GM19372 (cell line): ENCODE results near the gene RPIA.

Experiments
- ATAC-seq: cut with Tn5 transposase; IDR thresholded peaks from one replicate; pipeline ENCODE4 v1.9.1; 2021; ENCODE audit warnings: mild to moderate bottlenecking, low read depth, moderate library complexity; ENCODE audit not compliant: unreplicated experiment

The RPIA gene

DNA sequence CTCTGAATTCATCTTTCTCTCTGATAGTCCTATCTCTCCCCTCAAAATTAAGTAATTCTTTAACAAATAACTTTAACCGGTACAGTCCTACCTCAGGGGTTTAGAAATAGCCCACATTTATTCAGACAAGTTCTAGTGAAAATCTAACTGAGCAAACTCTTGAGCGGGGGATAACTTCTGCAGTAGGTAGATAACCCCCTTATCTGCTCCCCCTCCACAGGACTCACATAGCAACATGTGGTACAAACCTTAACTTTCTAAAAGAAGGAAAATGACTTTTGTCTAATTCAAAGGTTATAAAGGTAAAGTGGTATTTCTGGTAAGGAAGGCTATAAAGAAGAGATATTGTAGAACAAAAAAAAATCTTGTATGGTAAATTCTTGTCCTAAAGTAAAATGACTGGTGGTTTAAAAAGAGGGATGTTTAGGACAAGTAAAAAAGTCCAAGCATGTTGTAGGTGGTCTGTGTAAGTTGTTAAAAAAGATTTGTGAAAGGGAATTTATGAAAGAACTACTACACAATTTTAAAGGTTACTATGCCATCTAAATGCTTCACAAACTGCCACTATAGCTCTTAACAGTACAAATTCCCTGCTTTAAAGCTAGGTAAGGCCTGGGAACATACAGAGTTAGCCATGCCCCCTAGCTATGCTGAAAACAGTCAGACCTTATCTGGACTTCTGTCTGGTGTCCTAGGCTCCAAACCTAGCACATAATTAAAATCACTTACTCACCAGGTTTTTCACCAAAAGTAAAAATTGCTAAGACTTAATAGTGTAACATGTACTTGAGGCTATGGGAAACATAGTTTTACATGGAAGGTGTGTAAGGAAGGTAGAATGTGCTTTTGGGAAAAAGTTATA lies 8.1 kb upstream of the RPIA start:
- no peak for ATAC-seq

DNA sequence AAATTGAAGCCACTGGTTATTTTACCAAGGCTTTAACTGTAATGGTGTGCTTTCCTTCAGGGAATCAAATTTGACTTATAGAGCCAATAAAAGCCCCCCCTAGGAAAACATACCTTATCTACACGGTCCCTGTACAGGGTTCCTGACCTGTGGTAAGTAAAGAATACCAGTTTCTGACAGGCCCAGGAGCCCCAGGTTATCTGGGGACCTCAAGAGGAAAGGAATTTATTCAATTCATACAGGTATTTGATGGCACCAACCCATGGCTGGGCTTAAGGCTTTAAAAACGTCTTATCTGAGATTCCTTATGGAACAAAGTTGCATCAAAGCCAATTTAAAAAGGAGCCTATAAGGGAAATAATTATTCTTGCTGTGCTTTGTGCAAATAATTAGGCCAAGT lies 7.0 kb upstream of the RPIA start:
- no peak for ATAC-seq

DNA sequence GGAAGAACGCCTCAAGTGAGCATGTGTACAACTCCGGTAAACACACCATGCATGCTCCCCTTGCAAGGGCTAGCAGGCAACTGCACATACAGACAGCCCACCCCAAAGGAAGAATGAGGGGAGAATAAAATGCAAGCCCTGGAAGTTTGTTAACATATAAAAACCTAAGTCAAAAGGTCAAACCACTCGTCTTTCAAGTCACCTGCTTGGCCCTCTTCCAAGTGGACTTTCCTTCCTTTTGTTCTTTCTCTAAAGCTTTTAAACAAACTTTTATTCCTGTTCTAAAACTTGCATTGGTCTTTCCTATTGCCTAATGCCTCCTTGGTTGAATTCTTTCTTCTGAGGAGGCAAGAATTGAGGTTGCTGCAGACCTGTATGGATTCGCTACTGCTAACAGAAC lies 5.2 kb upstream of the RPIA start:
- ATAC-seq = no peak

DNA sequence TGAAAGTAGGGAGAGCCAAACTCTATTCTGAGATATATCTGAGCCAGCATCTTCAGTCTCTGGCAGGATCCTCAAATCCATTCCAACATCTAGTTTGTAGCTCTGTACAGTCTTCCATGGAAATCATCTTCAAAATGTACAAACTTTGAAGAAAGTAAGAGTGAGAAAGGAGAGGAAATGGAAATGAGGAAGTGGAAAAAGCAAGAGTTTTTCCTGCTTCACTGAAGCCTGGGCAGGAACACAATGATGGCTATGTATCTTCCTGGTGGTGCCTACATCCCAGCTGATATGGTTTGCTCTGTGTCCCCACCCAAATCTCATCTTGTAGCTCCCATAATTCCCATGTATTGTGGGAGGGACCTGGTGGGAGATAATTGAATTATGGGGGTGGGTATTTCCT lies 4.1 kb upstream of the RPIA start:
- no peak for ATAC-seq

DNA sequence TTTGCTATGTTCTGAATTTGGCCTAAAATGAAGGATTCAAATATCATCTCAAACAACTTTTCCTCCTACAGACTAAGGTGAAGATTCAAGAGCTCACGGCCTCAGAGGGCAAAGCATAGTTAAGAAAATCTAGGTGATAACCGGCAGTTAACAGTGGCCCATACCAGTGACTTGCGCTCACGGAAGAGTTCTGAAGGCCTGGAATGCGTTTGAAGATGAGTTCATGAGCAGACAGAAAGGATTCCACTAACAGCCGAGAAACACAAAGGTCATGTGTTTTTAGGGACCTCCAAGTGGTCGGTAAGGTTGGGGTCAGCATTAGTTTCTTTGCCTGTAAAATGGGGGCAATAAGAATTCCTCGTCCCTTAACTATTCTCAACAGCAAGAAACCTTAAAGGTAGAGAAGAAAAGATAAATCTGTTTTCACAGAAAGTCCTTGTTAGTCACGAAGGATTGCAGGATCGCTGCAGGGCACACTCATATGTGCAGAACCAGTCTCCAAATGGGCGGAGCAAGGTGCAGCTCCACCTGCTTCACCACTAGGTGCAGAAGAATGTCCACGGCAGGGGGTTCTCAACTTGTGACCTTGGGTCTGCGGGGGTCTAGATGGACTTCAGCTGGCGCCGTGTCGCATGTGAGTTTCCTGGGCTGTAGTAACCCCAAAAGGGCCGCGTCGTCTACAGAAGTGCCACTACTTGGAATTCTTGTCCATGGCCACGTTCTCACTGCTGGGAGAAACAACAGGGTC lies 708 bp upstream of the RPIA start:
- ATAC-seq = peak; percentile 3

DNA sequence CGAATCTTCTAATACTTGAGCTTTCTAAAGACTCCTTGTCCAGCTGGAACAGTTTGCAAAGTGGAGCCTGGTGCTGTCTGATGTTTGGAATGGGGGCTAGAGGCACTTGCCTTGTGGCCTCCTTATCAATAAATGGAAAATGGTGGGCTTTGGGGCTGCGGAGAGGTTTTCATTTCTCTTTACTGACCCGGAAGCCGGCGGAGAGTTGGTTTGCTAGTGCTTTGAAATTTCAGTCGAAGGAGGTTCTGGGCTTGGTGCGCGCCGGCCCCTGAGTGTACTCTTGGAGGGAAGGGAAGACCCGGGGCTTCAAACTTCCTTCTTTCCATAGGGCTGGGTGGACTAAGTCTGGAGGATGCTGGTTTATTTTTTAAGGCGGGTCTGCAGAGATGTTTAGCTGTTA lies 714 bp downstream of the RPIA start:
- no peak for ATAC-seq

DNA sequence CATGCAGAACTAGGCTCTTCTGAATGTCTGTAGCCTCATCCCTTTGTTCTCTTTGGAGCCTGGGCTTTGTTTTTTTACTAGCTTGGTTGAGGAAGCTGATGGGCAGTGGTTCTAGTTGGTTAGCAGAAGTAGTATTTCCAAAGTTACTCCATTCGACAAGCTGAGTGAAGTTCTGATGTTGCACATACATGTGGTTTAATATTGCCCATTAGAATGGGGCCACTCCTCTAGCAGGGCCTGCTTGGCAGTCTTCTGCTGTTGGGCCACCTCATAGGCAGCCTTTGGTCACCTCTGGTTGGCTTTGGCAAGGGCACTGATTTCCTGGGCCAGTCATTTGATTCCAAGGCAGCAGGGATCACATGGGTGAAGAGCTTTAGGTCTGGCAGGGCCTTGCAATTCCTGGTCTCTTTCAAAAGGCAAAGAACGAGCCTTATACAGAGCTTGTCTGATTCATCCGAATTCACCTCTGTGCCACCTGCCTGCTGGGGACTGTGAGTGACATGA lies 2.5 kb downstream of the RPIA start:
- no peak for ATAC-seq

DNA sequence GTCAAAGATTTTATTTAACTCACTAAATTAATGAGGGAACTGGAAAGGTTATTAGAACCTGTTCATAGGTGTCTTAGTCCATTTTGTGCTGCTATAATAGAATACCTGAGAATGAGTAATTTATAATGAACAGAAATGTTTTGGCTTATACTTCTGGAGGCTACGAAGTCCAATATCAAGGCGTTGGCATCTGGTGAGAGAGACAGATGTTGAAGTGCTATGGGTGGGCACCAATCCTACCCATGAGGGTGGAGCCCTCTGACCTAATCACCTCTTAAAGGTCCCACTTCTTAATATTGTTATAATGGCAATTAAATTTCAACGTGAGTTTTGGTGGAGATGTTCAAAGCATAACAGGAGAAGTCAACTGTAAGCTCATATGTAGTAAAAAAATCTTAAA lies 5.1 kb downstream of the RPIA start:
- ATAC-seq = no peak

DNA sequence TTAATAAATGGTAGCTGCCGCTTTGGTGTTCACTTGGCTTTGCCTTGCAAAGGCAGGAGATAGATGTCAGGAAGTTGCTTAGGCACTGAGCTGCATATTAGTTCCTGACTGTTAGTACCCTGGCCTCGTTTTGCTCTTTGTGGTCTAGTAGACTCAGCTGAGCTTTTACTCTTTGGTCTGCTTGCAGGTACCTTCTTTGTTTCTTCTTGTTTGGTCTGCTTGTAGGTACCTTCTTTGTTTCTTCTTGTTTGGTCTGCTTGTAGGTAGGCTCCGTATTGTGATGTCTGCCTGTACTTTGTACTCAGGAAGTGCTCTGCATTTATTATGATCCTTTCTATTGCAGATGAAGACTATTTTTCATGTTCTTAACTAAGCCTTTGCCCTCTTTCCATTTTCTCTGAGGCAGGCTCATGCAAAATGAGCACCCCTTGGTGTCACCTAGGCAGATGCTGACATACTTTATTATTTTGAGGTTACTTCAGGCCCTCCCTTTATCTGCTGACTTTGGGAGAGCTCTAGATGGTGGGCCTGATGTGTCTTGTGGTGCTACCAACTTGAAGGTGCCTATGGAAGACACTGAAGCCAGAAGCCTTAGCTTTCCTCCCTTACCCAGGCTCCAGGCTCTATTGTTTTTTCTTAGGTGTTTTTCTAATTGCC lies 6.0 kb downstream of the RPIA start:
- ATAC-seq = no peak

DNA sequence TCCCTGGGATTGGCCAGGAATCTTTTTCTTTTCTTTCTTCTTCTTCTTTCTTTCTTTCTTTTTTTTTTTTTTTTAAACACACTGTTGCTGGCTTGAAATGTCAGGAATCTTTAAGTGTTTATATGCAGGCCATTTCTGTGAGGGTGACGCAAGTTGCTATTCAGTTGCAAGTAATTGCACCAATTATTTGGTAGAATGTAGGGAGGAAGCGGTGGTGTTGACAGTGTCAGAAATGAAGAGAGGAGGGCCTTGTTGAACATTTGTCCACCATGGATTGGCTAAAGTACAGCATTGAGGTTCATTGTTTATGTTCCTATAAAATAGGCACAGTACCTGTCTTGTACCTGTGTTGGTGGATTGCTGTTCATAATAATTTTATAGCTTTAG lies 6.5 kb downstream of the RPIA start:
- no peak for ATAC-seq

DNA sequence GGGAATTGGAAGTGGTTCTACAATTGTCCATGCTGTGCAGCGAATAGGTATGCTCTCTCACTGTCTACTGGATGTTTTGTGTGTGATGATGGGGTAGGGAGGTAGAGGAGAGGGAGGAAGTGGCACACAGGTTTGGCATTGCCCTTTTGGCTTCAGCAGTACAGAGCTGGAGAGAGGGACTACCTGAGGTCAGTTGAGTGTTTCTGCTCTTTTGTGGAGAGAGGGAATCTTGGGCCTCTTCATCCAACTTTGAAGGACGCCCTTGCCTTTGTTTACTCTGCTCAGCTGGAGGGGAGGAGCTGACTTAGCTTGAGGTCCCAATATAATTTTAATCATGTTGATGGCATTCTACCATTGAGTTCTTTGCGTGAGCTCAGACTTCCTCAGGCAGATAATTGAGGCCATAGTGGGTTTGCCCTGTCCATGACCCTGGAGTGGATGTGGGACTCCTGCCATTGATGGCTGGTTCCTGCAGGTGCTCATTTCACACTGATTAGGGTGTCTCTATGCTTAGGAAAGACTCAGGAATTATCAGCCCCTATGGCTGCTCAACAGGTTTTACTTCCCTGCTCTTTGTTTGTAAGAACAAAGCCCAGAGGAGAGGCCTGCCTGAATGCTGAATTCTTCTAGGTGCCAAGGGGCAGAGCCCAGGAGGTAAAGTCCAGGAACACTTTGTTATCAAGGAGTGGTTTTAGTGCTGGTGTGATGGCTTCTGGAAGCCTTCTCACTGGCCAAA lies 7.2 kb downstream of the RPIA start:
- ATAC-seq = no peak

DNA sequence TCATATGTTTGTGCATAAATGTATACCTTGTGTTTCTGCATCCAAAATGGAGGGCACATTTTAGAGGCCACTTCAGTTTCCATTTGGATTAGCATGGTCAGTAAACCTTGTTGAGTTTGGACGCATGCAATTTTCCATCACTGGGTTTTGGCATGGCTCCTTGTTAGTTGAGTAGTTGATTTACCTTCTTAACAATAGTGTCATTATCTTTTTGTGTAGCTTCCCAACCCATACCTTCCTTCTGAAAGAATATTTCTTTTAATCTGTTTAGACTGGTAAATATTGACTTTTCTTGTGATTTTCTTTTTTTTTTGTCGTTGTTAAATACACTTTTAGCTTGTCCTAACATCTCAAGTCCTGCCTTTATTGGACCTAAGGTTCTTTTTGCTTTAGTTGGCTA lies 15.5 kb downstream of the RPIA start:
- no peak for ATAC-seq

DNA sequence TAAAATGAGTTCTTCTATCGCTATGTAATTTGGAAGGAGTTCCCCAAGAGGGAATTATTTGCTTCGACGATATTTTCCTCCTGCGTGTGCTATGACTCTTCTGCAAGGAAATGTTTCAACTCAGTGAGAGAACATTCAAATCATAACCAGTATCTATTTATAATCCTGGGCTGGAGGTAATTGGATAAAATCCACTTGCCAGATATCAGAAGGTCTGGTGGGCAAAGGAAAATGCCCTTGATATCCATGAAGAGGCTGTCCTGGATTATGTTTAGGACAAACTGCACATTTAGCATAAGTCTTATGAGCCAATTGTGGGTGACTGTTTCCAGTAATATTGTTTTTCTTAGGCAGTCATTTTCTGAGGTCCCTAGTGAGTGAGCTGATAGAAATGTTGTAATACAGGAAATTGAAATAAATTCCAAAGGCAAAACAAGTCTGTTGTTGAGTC lies 17.7 kb downstream of the RPIA start:
- ATAC-seq = no peak

DNA sequence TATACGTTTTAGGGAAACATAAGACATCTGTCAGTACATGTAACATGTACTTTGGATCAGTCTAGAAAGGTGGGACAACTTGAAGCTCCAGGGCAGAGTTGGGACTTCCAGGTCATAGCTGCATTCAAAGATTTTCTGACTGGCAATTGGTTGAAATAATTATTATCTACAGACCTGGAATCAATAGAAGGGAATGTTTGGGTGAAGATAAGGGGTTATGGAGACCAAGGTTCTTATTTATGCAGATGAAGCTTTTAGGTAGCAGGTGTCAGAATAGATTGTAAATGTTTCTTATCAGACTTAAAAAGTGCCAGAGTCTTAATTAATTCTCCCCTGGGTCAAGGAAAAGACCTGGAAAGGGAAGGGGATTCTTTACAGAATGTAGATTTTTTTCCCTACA lies 19.8 kb downstream of the RPIA start:
- no peak for ATAC-seq

DNA sequence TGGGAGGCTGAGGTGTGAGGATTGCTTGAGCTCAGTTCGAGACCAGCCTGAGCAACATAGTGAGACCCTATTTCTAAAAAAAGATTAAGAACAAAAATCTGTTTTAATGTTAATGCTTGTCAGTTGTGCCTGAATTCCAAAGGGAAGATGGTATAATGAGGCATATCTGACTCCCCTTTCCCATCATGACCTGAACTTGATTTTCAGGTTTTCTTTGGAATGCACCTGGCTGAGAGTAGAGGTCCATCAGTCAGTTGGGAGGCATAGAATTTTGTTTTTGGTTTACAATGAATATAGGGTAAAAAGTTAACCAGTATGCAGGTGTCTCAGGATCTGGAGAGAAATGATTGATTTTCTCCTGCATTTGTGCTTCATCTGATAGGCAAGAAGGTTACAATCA lies 20.4 kb downstream of the RPIA start:
- no peak for ATAC-seq

DNA sequence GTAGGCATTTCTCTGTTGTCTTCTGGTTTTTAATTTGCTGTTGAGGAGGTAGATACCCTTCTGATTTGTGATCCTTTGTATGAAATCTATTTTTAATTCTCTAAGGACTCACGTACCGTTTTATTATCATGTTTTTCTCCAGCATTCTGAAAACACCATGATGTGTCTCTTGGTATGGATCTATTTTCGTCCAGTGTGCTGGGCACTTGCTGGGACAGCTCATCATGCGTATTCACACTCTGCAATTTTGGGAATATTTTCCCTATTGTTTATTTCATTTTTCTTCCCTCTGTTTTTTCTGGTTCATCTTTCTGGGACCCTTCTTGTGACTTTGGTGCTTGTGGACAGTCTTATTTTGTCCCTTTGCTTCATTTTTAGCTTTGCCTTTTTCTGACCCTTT lies 21.9 kb downstream of the RPIA start:
- no peak for ATAC-seq

DNA sequence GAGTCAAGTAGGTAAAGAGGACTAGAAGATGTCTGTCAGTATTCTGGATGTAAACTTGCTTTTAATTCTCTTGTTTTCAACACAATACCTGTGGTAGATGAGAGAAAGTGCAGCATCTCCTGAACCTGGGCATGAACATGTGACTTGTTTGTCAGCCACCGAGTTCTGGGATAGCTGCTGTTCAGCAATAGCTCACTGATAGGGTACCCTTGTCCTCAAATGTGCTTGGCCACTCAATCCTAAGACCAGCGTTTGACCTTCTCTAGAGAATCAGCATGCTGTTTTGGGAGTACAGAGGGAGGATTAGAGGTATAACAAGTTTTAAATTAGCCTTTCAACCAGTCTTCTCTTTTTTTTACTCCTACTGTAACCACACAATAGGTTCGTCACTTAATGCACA lies 23.2 kb downstream of the RPIA start:
- ATAC-seq = no peak

DNA sequence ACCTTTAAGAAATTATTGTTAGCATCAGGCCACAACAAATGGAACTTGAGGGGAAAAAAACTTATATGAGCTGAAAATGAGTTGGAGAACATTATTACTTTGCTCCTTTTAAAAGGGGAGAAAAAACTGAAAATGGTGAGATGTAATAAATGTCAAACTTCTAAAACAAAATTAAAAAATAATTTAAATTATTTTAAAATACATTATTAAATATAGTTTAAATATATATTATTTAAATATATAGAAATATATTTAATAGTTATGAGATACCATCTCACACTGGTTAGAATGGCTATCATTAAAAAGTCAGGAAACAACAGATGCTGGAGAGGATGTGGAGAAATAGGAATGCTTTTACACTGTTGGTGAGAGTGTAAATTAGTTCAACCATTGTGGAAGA lies 28.9 kb downstream of the RPIA start:
- ATAC-seq = no peak

DNA sequence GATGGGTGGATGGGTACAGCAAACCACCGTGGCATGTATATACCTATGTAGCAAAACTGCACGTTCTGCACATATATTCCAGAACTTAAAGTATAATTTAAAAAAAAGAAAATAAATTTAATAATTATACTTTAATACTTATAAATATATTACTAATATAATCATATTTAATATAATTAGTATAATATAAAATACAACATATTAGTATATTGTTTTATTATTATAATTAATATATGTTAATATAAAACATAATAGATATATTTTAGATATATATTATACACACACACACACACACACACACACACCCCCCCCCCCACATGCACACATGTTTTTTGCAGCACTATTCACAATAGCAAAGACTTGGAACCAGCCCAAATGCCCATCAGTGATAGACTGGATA lies 29.8 kb downstream of the RPIA start:
- ATAC-seq = no peak

DNA sequence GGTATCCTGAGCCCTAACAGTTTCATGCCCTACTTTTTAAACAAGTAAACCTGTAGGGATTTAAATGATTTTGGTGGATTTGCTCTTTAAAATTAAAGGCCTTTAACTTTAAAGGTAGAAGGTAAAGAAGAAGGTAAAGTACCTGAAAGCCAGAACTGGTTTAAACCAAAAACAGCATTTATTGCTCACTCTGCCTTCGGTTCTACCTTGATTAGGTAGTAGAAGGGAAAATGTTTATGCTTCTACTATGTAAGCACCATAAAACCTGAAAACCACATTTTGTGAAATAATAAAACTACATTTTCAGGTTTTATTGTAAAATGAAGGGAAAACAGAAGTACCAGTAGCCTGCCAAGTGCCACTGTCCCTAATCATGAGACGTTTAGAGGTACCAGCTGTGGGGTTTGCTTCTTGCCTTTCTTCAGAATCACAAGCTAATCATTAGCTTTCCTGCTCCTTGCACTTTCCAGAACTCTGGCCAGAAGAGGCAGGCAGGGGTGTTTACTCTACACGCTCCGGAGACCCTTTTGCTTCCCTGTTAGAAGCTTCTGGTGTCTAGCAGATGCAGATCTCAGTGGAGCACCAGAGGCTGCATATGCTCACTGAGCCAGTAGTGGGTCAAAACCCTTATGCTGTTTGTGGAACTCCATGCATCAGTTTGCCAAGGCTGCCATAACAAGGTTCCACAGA lies 33.3 kb downstream of the RPIA start:
- no peak for ATAC-seq
